ENCODE measurements around the gene MACC1. TPM values are rescaled to one million over a fixed set of nuclear protein-coding genes. Genes with fewer than 3 reads are reported as not detected.

MACC1 gene
- total and polyA plus RNA-seq, 10 of the 15 experiments (the other 5 are each of a cell fraction or from before 2014, with no cell fraction given): 6.0 to 61.1 (median 12.7) TPM

GRCh38 chr7:20238754-20239324 lies 21.7 kb upstream of the MACC1 start (continued):
- TF ChIP-seq CUX1 (IDR thresholded peaks at IDR 0.05; ENCODE audit: insufficient replicate concordance, low read depth, low read length): peak; percentile 75
- TF ChIP-seq RAD51 (IDR thresholded peaks at IDR 0.05): peak; percentile 88
- no peak for TF ChIP-seq REST (IDR thresholded peaks at IDR 0.05; ENCODE audit: low read depth, low read length)
- peak in 1 of 2 experiments; percentile 58; a peak in 1 of 4 replicates for TF ChIP-seq SRF (IDR thresholded peaks at IDR 0.05; ENCODE audit: low read depth in 2 of 2, low read length in 2 of 2)
- peak; percentile 61; the same call in 1 of the 2 replicates for TF ChIP-seq CBX5 (IDR thresholded peaks at IDR 0.05; ENCODE audit: low read depth)
- TF ChIP-seq GATAD2B (conservative IDR thresholded peaks at IDR 0.05; ENCODE audit: low read depth): peak; percentile 95
- no peak for TF ChIP-seq E2F4 (IDR thresholded peaks at IDR 0.05; ENCODE audit: low read depth, low read length)
- no peak for TF ChIP-seq NKRF (conservative IDR thresholded peaks at IDR 0.05)
- no peak for TF ChIP-seq SREBF2 (IDR thresholded peaks at IDR 0.05; ENCODE audit: low read length)
- TF ChIP-seq RAD21 (IDR thresholded peaks at IDR 0.05; ENCODE audit: insufficient read depth, low read depth, low read length): no peak
- no peak for TF ChIP-seq ASH2L (IDR thresholded peaks at IDR 0.05; ENCODE audit: borderline replicate concordance, low read depth)
- no peak for TF ChIP-seq HCFC1 (IDR thresholded peaks at IDR 0.05; ENCODE audit: low read length)
- TF ChIP-seq CREM (IDR thresholded peaks at IDR 0.05; ENCODE audit: low read depth): peak; percentile 94
- no peak for TF ChIP-seq KAT2A (conservative IDR thresholded peaks at IDR 0.05; ENCODE audit: control insufficient read depth, low read depth, low read length)
- no peak; the same call in 1 of the 2 replicates for TF ChIP-seq RB1 (IDR thresholded peaks at IDR 0.05; ENCODE audit: borderline replicate concordance)
- no peak for TF ChIP-seq CHD1 (IDR thresholded peaks at IDR 0.05; ENCODE audit: low read depth, low read length)
- TF ChIP-seq SMC3 (IDR thresholded peaks at IDR 0.05; ENCODE audit: borderline replicate concordance, low read length): peak; percentile 20; the same call in 1 of the 2 replicates

Measured in GM12878 (cell line).